ENCODE measurements around the gene DTX3.
A peak's percentile ranks its signal among the peaks of the same experiment; 100 is the strongest.

The DTX3 gene

DNA sequence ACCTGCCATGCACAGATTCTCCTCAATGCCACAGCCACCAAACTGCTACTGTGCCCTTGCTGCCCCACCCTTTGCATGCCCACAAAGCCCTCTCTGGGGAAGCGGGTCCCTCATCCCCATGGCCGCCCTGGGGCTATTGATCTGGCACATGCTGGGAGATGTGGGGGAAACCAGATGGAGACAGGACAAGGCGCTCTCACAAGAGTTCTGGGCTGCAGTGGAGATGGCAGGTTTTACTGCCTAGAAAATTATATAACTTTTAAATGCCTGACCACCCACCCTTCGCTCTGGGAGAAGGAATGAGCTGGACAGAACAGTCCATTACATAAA lies 24.2 kb upstream of the DTX3 start:
- H3K4me3 ChIP-seq, result no peak overlapping the region
- peaks cover 0 to 5% of the 10 kb centered on the region in 2 donors for H3K27me3 ChIP-seq
- H3K9me3 ChIP-seq, result no peaks in the 10 kb centered on the region
- DNase-seq, result no peak
- no peak overlapping the region for H3K27ac ChIP-seq
- TF ChIP-seq, protein P1, sequence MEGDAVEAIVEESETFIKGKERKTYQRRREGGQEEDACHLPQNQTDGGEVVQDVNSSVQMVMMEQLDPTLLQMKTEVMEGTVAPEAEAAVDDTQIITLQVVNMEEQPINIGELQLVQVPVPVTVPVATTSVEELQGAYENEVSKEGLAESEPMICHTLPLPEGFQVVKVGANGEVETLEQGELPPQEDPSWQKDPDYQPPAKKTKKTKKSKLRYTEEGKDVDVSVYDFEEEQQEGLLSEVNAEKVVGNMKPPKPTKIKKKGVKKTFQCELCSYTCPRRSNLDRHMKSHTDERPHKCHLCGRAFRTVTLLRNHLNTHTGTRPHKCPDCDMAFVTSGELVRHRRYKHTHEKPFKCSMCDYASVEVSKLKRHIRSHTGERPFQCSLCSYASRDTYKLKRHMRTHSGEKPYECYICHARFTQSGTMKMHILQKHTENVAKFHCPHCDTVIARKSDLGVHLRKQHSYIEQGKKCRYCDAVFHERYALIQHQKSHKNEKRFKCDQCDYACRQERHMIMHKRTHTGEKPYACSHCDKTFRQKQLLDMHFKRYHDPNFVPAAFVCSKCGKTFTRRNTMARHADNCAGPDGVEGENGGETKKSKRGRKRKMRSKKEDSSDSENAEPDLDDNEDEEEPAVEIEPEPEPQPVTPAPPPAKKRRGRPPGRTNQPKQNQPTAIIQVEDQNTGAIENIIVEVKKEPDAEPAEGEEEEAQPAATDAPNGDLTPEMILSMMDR (IDR thresholded peaks at IDR 0.05), result no peak
- no peaks in the 10 kb centered on the region for H3K4me1 ChIP-seq
- intact Hi-C loops (cut with DNase I; ENCODE audit: low total_unique reads), result no loop called here
- peaks cover 0 to 7% (median 0%) of the 10 kb centered on the region in 3 donors for H3K36me3 ChIP-seq

DNA sequence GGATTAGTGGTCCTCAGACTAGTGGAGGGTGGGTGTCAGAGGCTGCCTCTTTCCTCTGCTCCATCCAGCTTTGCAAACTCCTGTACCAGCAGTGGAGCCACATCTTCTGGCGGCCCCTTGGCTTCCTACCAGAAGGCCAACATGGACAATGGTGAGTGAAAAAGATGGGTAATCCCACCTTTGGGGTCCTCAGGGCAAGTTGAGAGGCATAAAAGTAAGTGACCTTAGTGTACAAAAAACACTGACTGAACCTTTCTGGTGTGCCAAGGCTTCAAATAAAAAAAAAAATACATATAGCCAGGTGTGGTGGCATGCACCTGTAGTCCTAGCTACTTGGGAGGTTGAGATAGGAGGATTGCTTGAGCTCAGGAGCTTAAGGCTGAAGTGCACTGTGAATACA lies 22.8 kb upstream of the DTX3 start:
- Histone ChIP-seq H3K36me3 (no peaks in the 10 kb centered on the region), H3K4me3 (no peak overlapping the region), H3K4me1 (no peaks in the 10 kb centered on the region), H3K9me3 (no peaks in the 10 kb centered on the region), H3K27me3 (peaks cover 0 to 6% of the 10 kb centered on the region in 2 donors), H3K27ac (no peak overlapping the region)
- intact Hi-C loops (cut with DNase I; ENCODE audit: low total_unique reads), result loop anchor here (2.0 kb wide), 1 partner anchor 39 kb away; no protein-coding TSS in a partner anchor
- TF ChIP-seq, protein P1 (IDR thresholded peaks at IDR 0.05), result no peak
- DNase-seq, result no peak

DNA sequence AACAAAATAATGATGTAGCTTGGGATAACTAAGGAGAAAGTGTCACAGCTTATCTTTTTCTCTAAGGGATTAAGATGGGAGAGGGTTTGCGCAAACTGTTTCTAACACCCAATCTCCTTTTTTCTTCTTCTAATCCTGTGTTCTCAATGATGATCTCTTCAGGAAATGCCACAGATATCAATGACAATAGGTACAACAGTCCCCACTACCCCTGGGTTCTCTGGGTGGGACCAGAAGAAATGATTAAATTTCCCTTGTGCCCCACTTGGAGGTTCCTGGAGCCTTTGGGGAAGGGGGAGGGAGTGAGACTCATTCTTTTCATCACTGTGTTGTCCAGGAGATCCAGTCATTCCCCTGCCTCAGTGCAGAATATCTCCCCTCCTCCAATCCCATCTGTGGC lies 22.2 kb upstream of the DTX3 start:
- Histone ChIP-seq H3K27ac (no peak overlapping the region), H3K9me3 (no peaks in the 10 kb centered on the region), H3K4me3 (no peak overlapping the region), H3K36me3 (no peaks in the 10 kb centered on the region), H3K4me1 (no peaks in the 10 kb centered on the region), H3K27me3 (peaks cover 0 to 6% of the 10 kb centered on the region in 2 donors)
- no peak for DNase-seq
- TF ChIP-seq, protein P1 (IDR thresholded peaks at IDR 0.05), result no peak
- intact Hi-C loops (cut with DNase I; ENCODE audit: low total_unique reads), result loop anchor here (2.0 kb wide), 1 partner anchor 38 kb away; no protein-coding TSS in a partner anchor

DNA sequence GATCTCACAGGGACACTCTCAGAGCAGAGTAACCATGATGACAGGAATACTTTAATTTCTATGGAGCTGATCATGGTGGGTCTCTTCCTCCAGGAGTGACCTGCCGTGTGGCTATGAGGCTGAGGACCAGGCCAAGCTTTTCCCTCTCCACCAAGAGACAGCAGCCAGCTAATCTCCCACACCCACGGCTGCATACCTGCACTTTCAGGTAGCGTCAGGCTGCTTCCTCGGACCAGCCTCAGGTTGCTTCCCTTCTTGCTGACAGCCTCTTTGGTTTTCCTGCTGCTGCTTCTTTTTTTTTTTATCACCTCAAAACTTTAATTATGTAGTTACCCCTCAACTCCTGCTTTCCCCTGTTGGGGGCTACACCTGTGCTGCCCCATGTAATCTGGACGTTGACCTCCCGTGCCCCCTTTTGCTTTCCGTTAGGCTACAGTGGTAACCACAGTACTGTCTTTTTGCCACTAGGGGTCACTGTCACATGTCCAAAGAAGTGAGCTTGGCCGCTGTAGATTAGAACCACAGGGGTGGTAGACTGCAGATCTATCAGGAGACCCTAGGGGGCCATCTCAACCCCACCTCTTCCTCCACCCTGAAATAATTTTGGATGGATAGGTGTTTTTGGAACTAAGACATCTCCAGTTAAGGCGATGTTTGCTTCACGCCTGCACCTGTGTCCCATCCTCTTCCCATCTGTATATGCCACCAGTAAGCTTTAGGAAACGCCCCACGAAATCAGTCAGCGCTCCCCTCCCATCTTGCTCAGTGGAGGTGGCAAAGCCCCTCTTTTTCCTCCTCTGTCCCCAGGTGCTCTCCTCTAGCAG lies 21.4 kb upstream of the DTX3 start:
- TF ChIP-seq, protein P1 (IDR thresholded peaks at IDR 0.05), result peak; percentile 89 to 98
- peaks cover 0 to 6% of the 10 kb centered on the region in 2 donors for H3K27me3 ChIP-seq
- H3K36me3 ChIP-seq, result no peaks in the 10 kb centered on the region
- H3K4me3 ChIP-seq, result no peak overlapping the region
- H3K4me1 ChIP-seq, result no peaks in the 10 kb centered on the region
- H3K27ac ChIP-seq, result no peak overlapping the region
- peak; percentile 67 to 72 for DNase-seq
- no peaks in the 10 kb centered on the region for H3K9me3 ChIP-seq
- intact Hi-C loops (cut with DNase I; ENCODE audit: low total_unique reads), result loop anchor here (2.0 kb wide), 1 partner anchor 38 kb away; no protein-coding TSS in a partner anchor

DNA sequence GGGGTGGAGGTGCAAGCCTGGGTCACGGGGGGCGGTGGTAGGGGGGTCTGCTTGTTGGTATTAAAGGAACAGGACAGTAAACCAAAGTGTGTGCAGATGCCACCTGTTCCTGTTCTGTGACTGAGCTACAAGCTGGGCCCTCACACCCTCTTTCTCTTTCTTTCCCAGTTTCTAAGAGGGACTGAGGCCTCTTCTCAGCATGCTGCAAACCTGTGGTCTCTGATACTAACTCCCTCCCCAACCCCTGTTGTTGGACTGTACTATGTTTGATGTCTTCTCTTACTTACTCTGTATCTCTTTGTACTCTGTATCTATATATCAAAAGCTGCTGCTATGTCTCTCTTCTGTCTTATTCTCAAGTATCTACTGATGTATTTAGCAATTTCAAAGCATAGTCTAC lies 20.6 kb upstream of the DTX3 start:
- TF ChIP-seq, protein P1 (IDR thresholded peaks at IDR 0.05), result no peak
- Histone ChIP-seq H3K4me1 (no peaks in the 10 kb centered on the region), H3K4me3 (no peak overlapping the region), H3K9me3 (no peaks in the 10 kb centered on the region), H3K36me3 (no peaks in the 10 kb centered on the region), H3K27me3 (peaks cover 0 to 6% of the 10 kb centered on the region in 2 donors), H3K27ac (no peak overlapping the region)
- no peak for DNase-seq
- intact Hi-C loops (cut with DNase I; ENCODE audit: low total_unique reads), result no loop called here

All from tibial artery (tissue), 4 donors.